BLaER1 treated with 17β-estradiol and CSF1 and Interleukin-3, amounts not matched to agents 10 nM and 100 nM (cell line): ENCODE data around the gene FGF21.

Experiments used
- H3K27ac ChIP-seq, 11 experiments: shearing (Covaris generic); formaldehyde crosslinking; 2 replicates each; pipeline ENCODE4 v1.8.1; 2022
- H3K27me3 ChIP-seq, 11 experiments: shearing (Covaris generic); formaldehyde crosslinking; 2 replicates each; pipeline ENCODE4 v1.8.1; 2022
- H3K36me3 ChIP-seq, 11 experiments: shearing (Covaris generic); formaldehyde crosslinking; 2 replicates each; pipeline ENCODE4 v1.8.1; 2022
- H3K4me1 ChIP-seq, 10 experiments: shearing (Covaris generic); formaldehyde crosslinking; 2 replicates each; pipeline ENCODE4 v1.8.1; 2022
- H3K4me2 ChIP-seq, 11 experiments: shearing (Covaris generic); formaldehyde crosslinking; 2 replicates each; pipeline ENCODE4 v1.8.1; 2022
- H3K4me3 ChIP-seq, 10 experiments: shearing (Covaris generic); formaldehyde crosslinking; 2 replicates each; pipeline ENCODE4 v1.8.1; 2022
- H3K9ac ChIP-seq, 11 experiments: shearing (Covaris generic); formaldehyde crosslinking; 2 replicates each; pipeline ENCODE4 v1.8.1; 2022
- H3K9me3 ChIP-seq, 11 experiments: shearing (Covaris generic); formaldehyde crosslinking; replicated peaks in 1 of 11; 2 replicates each; pipeline ENCODE4 v1.8.1; 2022
- H4K20me1 ChIP-seq, 11 experiments: shearing (Covaris generic); formaldehyde crosslinking; 2 replicates each; pipeline ENCODE4 v1.8.1; 2022
- Cebpa-rat ChIP-seq, 11 experiments: shearing (Covaris generic); IDR thresholded peaks; 2 replicates each; pipeline ENCODE4 v1.8.1; 2022

Gene FGF21

DNA sequence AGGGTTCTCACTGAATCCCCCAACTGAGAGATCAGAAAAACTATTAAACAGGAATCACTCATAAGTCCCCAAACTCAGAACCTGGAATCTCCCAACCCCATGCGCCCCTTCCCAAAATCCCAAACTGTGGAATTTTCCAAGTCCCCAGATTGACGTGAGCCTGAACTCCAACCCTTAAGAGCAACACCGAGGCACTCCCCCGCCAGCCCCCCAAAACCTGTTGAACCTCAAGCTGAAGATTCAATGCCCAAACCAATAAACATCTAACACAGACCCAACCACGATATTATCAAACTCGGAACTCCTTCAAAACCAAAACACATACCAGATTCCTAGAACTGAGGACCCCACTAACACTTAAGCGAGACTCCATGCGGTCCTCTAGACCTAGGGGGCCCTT is 9.2 kb upstream of the FGF21 start:
- Histone ChIP-seq H3K27ac (peak overlapping the region in 8 of 11 experiments; percentile 65 to 85 (median 76); a peak in 11 of 22 replicates), H4K20me1 (peaks cover 0 to 7% (median 0%) of the 10 kb centered on the region in 11 experiments; a peak in 3 of 22 replicates), H3K4me3 (peak overlapping the region in 6 of 10 experiments; percentile 63 to 71 (median 66); a peak in 7 of 20 replicates), H3K4me2 (peak overlapping the region; percentile 60 to 86 (median 75)), H3K4me1 (peaks cover 42 to 73% (median 56%) of the 10 kb centered on the region in 10 experiments), H3K27me3 (no peaks in the 10 kb centered on the region), H3K9me3 (no peaks in the 10 kb centered on the region), H3K36me3 (peaks cover 0 to 20% (median 14%) of the 10 kb centered on the region in 11 experiments; a peak in 15 of 22 replicates), H3K9ac (peak overlapping the region in 4 of 11 experiments; percentile 75 to 84 (median 78); a peak in 3 of 22 replicates)
- TF ChIP-seq Cebpa-rat (IDR thresholded peaks at IDR 0.05), result no peak

DNA sequence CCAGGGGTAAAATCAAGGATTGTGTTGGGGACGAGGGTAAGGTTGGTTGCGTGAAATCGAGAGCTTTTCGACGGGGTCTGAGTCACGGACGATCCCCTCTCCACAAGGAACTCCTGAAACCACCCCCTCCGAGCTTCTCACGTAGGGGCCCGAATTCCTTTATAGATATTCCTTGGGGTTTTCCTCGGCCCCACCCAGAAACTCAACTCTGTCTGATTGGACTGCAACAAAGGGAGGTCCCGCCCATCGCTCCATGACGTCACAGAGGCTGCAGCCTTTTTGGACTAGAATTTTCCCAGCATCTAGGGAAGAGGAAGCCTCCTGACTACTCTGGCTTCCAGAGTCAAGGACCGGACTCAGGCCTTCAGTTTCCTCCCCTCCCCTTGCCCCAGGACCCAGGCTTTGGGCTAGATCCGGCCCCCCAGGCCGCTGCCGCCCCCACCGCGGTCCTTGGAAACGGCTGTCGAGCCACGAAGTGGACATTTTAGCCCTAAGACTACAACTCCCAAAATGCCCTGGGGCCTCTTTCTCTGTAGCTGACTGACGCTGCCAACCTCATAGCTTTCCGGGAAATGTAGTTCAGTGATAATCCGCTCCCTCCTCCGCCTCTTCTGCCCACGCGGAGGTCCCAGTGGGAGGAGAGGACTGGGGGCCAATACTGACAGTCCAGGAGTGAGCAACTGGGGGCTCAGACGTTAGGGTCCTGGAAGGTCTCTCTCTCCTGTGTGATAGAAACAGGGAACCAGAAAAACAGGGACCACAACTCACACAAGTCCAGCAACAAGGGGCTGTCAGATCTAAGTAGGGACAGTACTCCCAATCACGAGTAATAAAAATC is 8.4 kb upstream of the FGF21 start, which contains the start of gene IZUMO1:
TSS of gene IZUMO1 (minus strand) at position 172 of the 838 bp plus-strand sequence. CDS start 1,050 bp downstream, outside the sequence.
- TF ChIP-seq Cebpa-rat (IDR thresholded peaks at IDR 0.05), result no peak
- H3K36me3 ChIP-seq, result peaks cover 0 to 20% (median 14%) of the 10 kb centered on the region in 11 experiments; a peak in 15 of 22 replicates
- H3K27ac ChIP-seq, result peak within 1 kb of the TSS; percentile 42 to 85 (median 76); a peak in 21 of 22 replicates
- H3K9me3 ChIP-seq, result no peaks in the 10 kb centered on the region
- H4K20me1 ChIP-seq, result peaks cover 0 to 7% (median 0%) of the 10 kb centered on the region in 11 experiments; a peak in 3 of 22 replicates
- peak within 1 kb of the TSS; percentile 51 to 71 (median 64) for H3K4me3 ChIP-seq
- H3K4me1 ChIP-seq, result peaks cover 42 to 73% (median 56%) of the 10 kb centered on the region in 10 experiments
- peak within 1 kb of the TSS; percentile 63 to 84 (median 78) for H3K9ac ChIP-seq
- H3K27me3 ChIP-seq, result peaks cover 0 to 7% (median 1%) of the 10 kb centered on the region in 11 experiments; a peak in 9 of 22 replicates
- H3K4me2 ChIP-seq, result peak within 1 kb of the TSS; percentile 60 to 86 (median 75)

DNA sequence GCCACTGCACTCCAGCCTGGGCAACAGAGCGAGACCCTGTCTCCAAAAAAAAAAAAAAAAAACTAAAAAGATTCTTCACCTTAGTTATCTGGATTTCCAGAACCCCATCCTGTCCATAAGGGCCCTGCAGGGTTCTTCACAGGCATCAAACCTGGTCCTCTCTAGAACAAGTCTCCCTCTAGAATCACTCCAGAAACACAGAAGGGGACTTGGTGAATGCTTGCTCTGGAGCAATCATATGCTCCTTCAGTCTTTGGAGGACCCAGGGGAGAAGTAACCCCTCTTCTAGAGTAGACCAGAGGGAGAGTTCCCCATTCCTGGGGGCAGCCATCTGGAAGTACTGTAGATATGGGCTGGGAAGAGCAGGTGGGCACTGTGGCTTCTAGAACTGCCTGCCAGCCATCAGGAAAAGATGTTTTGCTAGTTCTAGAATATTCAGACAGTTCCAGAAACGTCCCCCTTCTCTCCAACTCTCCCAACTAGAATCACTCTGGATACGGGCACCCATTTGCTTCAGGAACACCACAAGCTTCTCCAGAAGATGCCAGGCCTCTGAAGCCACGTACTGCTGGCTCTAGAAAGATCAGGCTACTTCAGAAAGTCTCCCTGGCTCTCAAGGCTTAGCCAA is 5.6 kb upstream of the FGF21 start:
- Histone ChIP-seq H3K27me3 (peaks cover 0 to 32% (median 25%) of the 10 kb centered on the region in 11 experiments; a peak in 19 of 22 replicates), H3K27ac (no peak overlapping the region), H3K4me3 (no peak overlapping the region)

DNA sequence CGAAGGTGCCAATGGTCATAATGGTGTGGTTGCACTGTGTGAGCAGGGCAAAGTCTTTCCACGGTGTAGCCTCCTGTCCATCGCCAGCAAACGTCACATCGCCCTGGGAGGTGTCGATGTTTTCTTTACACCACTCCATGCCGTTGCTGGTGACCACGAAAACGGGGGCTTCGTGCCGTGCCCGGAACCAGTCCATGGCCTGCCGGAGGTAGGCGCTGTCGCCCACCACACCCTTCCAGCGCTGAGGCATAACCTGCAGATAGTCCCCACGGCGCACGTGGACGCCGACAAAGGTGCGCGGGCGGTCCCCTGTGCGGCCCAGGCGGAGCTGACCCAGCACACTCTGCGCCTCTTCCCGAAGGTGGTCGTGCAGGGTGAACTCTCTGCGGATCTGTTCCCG is 5.0 kb upstream of the FGF21 start:
- H3K4me2 ChIP-seq, result peak overlapping the region in 7 of 11 experiments; percentile 9 to 100 (median 99); a peak in 8 of 22 replicates
- H3K36me3 ChIP-seq, result peaks cover 0 to 17% (median 7%) of the 10 kb centered on the region in 11 experiments; a peak in 11 of 22 replicates
- peaks cover 0 to 7% (median 0%) of the 10 kb centered on the region in 11 experiments; a peak in 3 of 22 replicates for H4K20me1 ChIP-seq
- no peaks in the 10 kb centered on the region for H3K9me3 ChIP-seq
- peaks cover 0 to 32% (median 25%) of the 10 kb centered on the region in 11 experiments; a peak in 19 of 22 replicates for H3K27me3 ChIP-seq
- no peak overlapping the region for H3K27ac ChIP-seq
- no peak for TF ChIP-seq Cebpa-rat (IDR thresholded peaks at IDR 0.05)
- no peak overlapping the region for H3K4me3 ChIP-seq
- peaks cover 64 to 94% (median 79%) of the 10 kb centered on the region in 10 experiments for H3K4me1 ChIP-seq
- no peak overlapping the region for H3K9ac ChIP-seq

More for the DNA sequence above, 5.6 kb upstream of the FGF21 start:
- no peak for TF ChIP-seq Cebpa-rat (IDR thresholded peaks at IDR 0.05)
- peaks cover 64 to 89% (median 78%) of the 10 kb centered on the region in 10 experiments for H3K4me1 ChIP-seq
- H3K4me2 ChIP-seq, result peak overlapping the region in 6 of 11 experiments; percentile 20 to 100 (median 98); a peak in 7 of 22 replicates
- peaks cover 0 to 7% (median 0%) of the 10 kb centered on the region in 11 experiments; a peak in 3 of 22 replicates for H4K20me1 ChIP-seq
- H3K9ac ChIP-seq, result no peak overlapping the region
- H3K9me3 ChIP-seq, result no peaks in the 10 kb centered on the region
- H3K36me3 ChIP-seq, result peaks cover 0 to 17% (median 7%) of the 10 kb centered on the region in 11 experiments; a peak in 11 of 22 replicates

DNA sequence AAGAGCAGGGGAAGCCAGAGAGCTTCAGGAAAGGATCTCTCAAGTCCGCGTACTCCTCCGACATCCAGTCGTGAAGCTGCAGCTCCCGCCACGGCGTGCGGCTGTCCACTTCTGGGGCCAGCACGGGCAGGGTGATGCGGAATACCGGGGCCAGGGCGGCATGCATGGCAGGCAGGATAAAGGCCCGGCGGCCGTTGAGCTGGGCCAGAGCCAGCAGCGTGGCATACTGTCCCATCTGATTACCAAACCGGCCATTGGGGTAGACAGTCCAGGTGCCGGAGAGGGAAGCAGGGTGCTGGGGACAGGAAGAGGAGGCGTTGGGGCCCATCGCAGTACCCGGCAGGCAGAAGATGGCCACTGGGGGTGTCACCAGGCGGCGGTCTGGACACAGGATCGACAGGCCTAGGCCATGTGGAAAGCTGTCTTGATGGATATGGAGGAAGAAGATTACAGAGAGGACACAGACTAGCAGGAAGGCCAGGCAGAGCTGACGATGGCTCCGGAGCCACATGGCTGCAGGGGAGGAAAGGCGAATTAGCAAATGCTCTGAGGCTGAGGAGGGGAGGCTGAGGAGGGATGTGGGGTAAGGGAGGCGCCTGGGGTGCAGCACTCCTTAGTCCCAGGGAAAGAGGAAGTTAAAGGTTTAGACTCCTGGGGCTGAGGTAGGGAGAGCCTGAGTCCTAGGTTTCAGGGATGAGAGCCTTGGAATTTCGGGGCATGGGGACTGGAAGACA is 4.4 kb upstream of the FGF21 start:
- Histone ChIP-seq H3K9ac (peak overlapping the region in 2 of 11 experiments; percentile 78 to 79; a peak in 1 of 22 replicates), H3K4me3 (peak overlapping the region in 4 of 10 experiments; percentile 62 to 80 (median 70); a peak in 8 of 20 replicates), H3K4me1 (peaks cover 61 to 89% (median 75%) of the 10 kb centered on the region in 10 experiments), H4K20me1 (peaks cover 0 to 7% (median 0%) of the 10 kb centered on the region in 11 experiments; a peak in 3 of 22 replicates), H3K4me2 (peak overlapping the region; percentile 92 to 100 (median 99)), H3K36me3 (peaks cover 0 to 17% (median 7%) of the 10 kb centered on the region in 11 experiments; a peak in 11 of 22 replicates), H3K27me3 (peaks cover 0 to 32% (median 25%) of the 10 kb centered on the region in 11 experiments; a peak in 19 of 22 replicates), H3K27ac (peak overlapping the region in 2 of 11 experiments; percentile 57 to 66; a peak in 1 of 22 replicates), H3K9me3 (no peaks in the 10 kb centered on the region)
- TF ChIP-seq Cebpa-rat (IDR thresholded peaks at IDR 0.05), result no peak

DNA sequence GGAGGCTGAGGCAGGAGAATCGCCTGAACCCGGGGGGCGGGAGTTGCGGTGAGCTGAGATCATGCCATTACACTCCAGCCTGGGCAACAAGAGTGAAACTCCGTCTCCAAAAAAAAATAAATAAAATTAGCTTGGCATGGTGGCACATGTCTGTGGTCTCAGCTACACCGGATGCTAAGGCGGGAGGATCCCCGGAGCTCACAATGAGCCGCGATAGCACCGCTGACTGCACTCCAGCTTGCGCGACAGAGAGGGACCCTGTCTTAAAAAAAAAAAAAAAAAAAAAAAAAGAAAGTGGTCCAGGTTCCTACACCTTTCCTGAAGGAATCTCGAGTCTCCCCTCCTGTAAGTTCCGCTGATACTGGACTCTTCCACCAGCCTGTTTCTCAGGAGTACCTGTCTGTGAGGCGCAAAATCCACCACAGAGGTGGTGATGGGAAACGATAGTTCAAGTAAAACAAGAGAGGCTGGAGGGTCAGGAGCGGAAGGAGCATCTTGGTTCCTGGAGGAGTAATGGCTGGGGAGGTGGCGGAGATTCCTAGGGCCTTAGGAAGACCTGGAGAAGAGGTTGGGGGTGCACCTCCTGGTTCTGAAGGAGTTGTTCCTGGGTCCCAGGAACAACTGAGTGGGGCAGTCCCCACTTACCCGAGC is 3.4 kb upstream of the FGF21 start:
- Histone ChIP-seq H3K27me3 (peaks cover 0 to 32% (median 25%) of the 10 kb centered on the region in 11 experiments; a peak in 19 of 22 replicates), H3K36me3 (peaks cover 0 to 17% (median 7%) of the 10 kb centered on the region in 11 experiments; a peak in 11 of 22 replicates), H3K9ac (peak overlapping the region; percentile 60 to 82 (median 76)), H3K4me3 (peak overlapping the region; percentile 62 to 80 (median 70)), H3K27ac (peak overlapping the region in 10 of 11 experiments; percentile 40 to 68 (median 58); a peak in 19 of 22 replicates), H3K4me1 (peaks cover 52 to 79% (median 66%) of the 10 kb centered on the region in 10 experiments), H3K9me3 (no peaks in the 10 kb centered on the region), H3K4me2 (peak overlapping the region; percentile 92 to 100 (median 99)), H4K20me1 (peaks cover 0 to 7% (median 0%) of the 10 kb centered on the region in 11 experiments; a peak in 3 of 22 replicates)
- no peak for TF ChIP-seq Cebpa-rat (IDR thresholded peaks at IDR 0.05)
